Hair follicle dermal papilla cell (primary cell): Measurements from ENCODE around the gene SEC22C. TPM values are rescaled to one million over a fixed set of nuclear protein-coding genes. Genes with fewer than 3 reads are reported as not detected.

Source experiments
- total RNA-seq: library from RNA; depleted of rRNA; stranded (reverse); fragments of >200 nt; gene quantifications from 2 replicates; pipeline ENCODE4 v1.2.3, GENCODE V29; 2012

The SEC22C gene
- total RNA-seq, result 76.1 and 79.4 TPM in 2 replicates

GRCh38 chr3:42581709-42582473 lies at the start of gene SEC22C:
Gene SEC22C, minus strand, starts transcription at chr3:42581967. Its CDS starts 12,921 bp downstream, at chr3:42569046.

GRCh38 chr3:42600111-42600957 lies 18.6 kb upstream of the SEC22C start, which contains the start of gene NKTR:
Gene NKTR, plus strand, starts transcription at chr3:42600686. Its CDS starts 321 bp downstream, at chr3:42601007.

GRCh38 chr3:42502429-42503250 lies 79.1 kb downstream of the SEC22C start, which contains the start of gene VIPR1:
Gene VIPR1, plus strand, starts transcription at chr3:42502643. Its CDS starts 93 bp downstream, at chr3:42502736.

Other genes starting within 250 kb of the SEC22C start
- gene LYZL4, start 171.4 kb downstream of the SEC22C start, total RNA-seq, result not detected in 2 replicates
- 0.24 and 0.32 TPM in 2 replicates for gene VIPR1, start 79.3 kb downstream of the SEC22C start, total RNA-seq
- gene SS18L2, start 8.9 kb upstream of the SEC22C start, total RNA-seq, result 9.4 and 12.3 TPM in 2 replicates
- gene NKTR, start 18.7 kb upstream of the SEC22C start, total RNA-seq, result 74.0 and 101 TPM in 2 replicates
- gene ZBTB47, start 71.7 kb upstream of the SEC22C start, total RNA-seq, result 63.5 and 63.9 TPM in 2 replicates
- not detected in 2 replicates for gene KLHL40, start 103.6 kb upstream of the SEC22C start, total RNA-seq
- not detected in 2 replicates for gene HHATL, start 120.8 kb upstream of the SEC22C start, total RNA-seq
- gene CCDC13, start 191.3 kb upstream of the SEC22C start, total RNA-seq, result 0.16 and 0.49 TPM in 2 replicates
- gene HIGD1A, start 222.5 kb upstream of the SEC22C start, total RNA-seq, result 63.3 and 83.2 TPM in 2 replicates
- not detected in 2 replicates for gene ACKR2, start 227.5 kb upstream of the SEC22C start, total RNA-seq